GM06990 (cell line): Measurements from ENCODE around the gene MTA3.

Source experiments
- DNase-seq: peaks from one replicate; pipeline ENCODE4 v3.0.0-alpha.2; 2011; ENCODE audit not compliant: insufficient read length; ENCODE audit errors: extremely low read depth
- H3K27me3 ChIP-seq: replicated peaks from 2 replicates; pipeline ENCODE4 v1.6.0; 2011; ENCODE audit warnings: low read length; ENCODE audit not compliant: control insufficient read depth, insufficient read depth
- H3K36me3 ChIP-seq: 2 replicates; pipeline ENCODE4 v1.5.1; 2011; ENCODE audit warnings: low read length; ENCODE audit not compliant: control insufficient read depth, insufficient read depth
- H3K4me3 ChIP-seq: replicated peaks from 2 replicates; pipeline ENCODE4 v1.5.1; 2011; ENCODE audit warnings: low read depth, mild to moderate bottlenecking, control low read depth, low read length
- CTCF ChIP-seq: IDR thresholded peaks from 2 replicates; pipeline ENCODE4 v1.5.1; 2011; ENCODE audit warnings: low read length, control low read depth, mild to moderate bottlenecking, inconsistent platforms; ENCODE audit not compliant: insufficient read depth, poor library complexity, severe bottlenecking

MTA3 gene

GRCh38 chr2:42711896-42712295 lies 143.5 kb downstream of the MTA3 start:
- H3K36me3 ChIP-seq, result no peaks in the 10 kb centered on the region
- no peak overlapping the region for H3K4me3 ChIP-seq
- H3K27me3 ChIP-seq, result no peaks in the 10 kb centered on the region
- TF ChIP-seq CTCF, result no peak
- no peak for DNase-seq

- no peaks in the 10 kb centered on the region for H3K27me3 ChIP-seq
Measured at GRCh38 chr2:42712934-42713333, 144.5 kb downstream of the MTA3 start.

GRCh38 chr2:42713920-42714319 lies 145.5 kb downstream of the MTA3 start:
- no peak overlapping the region for H3K4me3 ChIP-seq
- DNase-seq, result no peak
- no peaks in the 10 kb centered on the region for H3K27me3 ChIP-seq
- no peak for TF ChIP-seq CTCF
- no peaks in the 10 kb centered on the region for H3K36me3 ChIP-seq

More at GRCh38 chr2:42712934-42713333, 144.5 kb downstream of the MTA3 start:
- TF ChIP-seq CTCF, result no peak
- Histone ChIP-seq H3K36me3 (no peaks in the 10 kb centered on the region), H3K4me3 (no peak overlapping the region)
- no peak for DNase-seq

GRCh38 chr2:42714686-42715085 lies 146.3 kb downstream of the MTA3 start:
- no peak for TF ChIP-seq CTCF
- no peaks in the 10 kb centered on the region for H3K27me3 ChIP-seq

GRCh38 chr2:42721898-42722297 lies 153.5 kb downstream of the MTA3 start:
- Histone ChIP-seq H3K36me3 (no peaks in the 10 kb centered on the region), H3K27me3 (no peaks in the 10 kb centered on the region), H3K4me3 (no peak overlapping the region)
- no peak for DNase-seq
- TF ChIP-seq CTCF, result no peak

More at GRCh38 chr2:42714686-42715085, 146.3 kb downstream of the MTA3 start:
- Histone ChIP-seq H3K4me3 (no peak overlapping the region), H3K36me3 (no peaks in the 10 kb centered on the region)
- DNase-seq, result no peak
